ENCODE results near the gene NOPCHAP1. TPM values are rescaled to one million over a fixed set of nuclear protein-coding genes. Genes with fewer than 3 reads are reported as not detected.

NOPCHAP1 gene
- total and polyA plus RNA-seq, 2 of the 4 experiments (the other 2 are of a cell fraction): 5.6 to 9.3 TPM

GRCh38 chr12:104952816-104953215 is 33.3 kb upstream of the NOPCHAP1 start:
- Histone ChIP-seq H2BK20ac (ENCODE audit: low read depth, low read length) (no peak overlapping the region), H2BK15ac (ENCODE audit: low read depth, low read length) (no peak overlapping the region), H3K9me1 (ENCODE audit: insufficient read depth, low read length) (no peaks in the 10 kb centered on the region), H3K79me1 (ENCODE audit: low read depth in 1 of 2, low read length in 2 of 2) (no peaks in the 10 kb centered on the region), H4K91ac (ENCODE audit: insufficient read depth, low read depth, low read length) (no peak overlapping the region), H3K9ac (ENCODE audit: low read depth, low read length) (no peak overlapping the region), H2AFZ (replicated peaks; ENCODE audit: low read length, poor library complexity) (no peak overlapping the region), H3K4me1 (ENCODE audit: control insufficient read depth, insufficient read depth, low read length) (no peaks in the 10 kb centered on the region), H3K27ac (ENCODE audit: insufficient read depth, low read length) (no peak overlapping the region), H2AK5ac (ENCODE audit: low read depth, low read length) (no peak overlapping the region), H3K18ac (ENCODE audit: low read depth, low read length) (no peak overlapping the region), H3K4me2 (ENCODE audit: low read depth, low read length) (no peak overlapping the region), H4K8ac (ENCODE audit: low read depth in 2 of 2, low read length in 2 of 2) (no peak overlapping the region), H2BK5ac (ENCODE audit: low read depth, low read length, poor library complexity, severe bottlenecking) (no peak overlapping the region), H3K4ac (ENCODE audit: low read depth, low read length) (no peak overlapping the region), H4K5ac (ENCODE audit: low read depth, low read length) (no peak overlapping the region), H2AK9ac (replicated peaks; ENCODE audit: low read depth, low read length, poor library complexity) (no peak overlapping the region), H4K20me1 (ENCODE audit: insufficient read depth, low read length) (no peaks in the 10 kb centered on the region), H3K23ac (ENCODE audit: low read depth, low read length) (no peak overlapping the region), H3K4me3 (ENCODE audit: insufficient read depth, low read depth, low read length) (no peak overlapping the region), H2BK120ac (ENCODE audit: low read depth, low read length) (no peak overlapping the region), H3K9me3 (ENCODE audit: control insufficient read depth, insufficient read depth, low read length) (no peaks in the 10 kb centered on the region), H3K14ac (replicated peaks; ENCODE audit: low read depth, low read length) (no peak overlapping the region), H3K36me3 (ENCODE audit: control insufficient read depth, insufficient read depth, low read length) (no peaks in the 10 kb centered on the region), H3K56ac (ENCODE audit: extremely low read depth, insufficient read depth, low read length) (no peak overlapping the region), H3K27me3 (ENCODE audit: control insufficient read depth, insufficient read depth, low read length) (peaks cover 30% of the 10 kb centered on the region)
- TF ChIP-seq SMC3 (IDR thresholded peaks at IDR 0.05; ENCODE audit: low read depth, low read length): no peak
- TF ChIP-seq USF2 (IDR thresholded peaks at IDR 0.05; ENCODE audit: low read depth, low read length): no peak
- no peak for TF ChIP-seq MAFK (IDR thresholded peaks at IDR 0.05; ENCODE audit: low read depth, low read length)
- TF ChIP-seq BHLHE40 (IDR thresholded peaks at IDR 0.05; ENCODE audit: low read depth, low read length): no peak
- TF ChIP-seq MXI1 (IDR thresholded peaks at IDR 0.05; ENCODE audit: borderline replicate concordance, low read depth, low read length): no peak
- TF ChIP-seq RAD21 (IDR thresholded peaks at IDR 0.05; ENCODE audit: low read length): no peak
- TF ChIP-seq CEBPB (IDR thresholded peaks at IDR 0.05; ENCODE audit: low read depth, low read length): no peak
- no peak for TF ChIP-seq MAZ (IDR thresholded peaks at IDR 0.05; ENCODE audit: borderline replicate concordance, low read depth, low read length)
- no peak for TF ChIP-seq RFX5 (IDR thresholded peaks at IDR 0.05; ENCODE audit: low read depth, low read length)
- no peak for TF ChIP-seq NFE2L2 (IDR thresholded peaks at IDR 0.05; ENCODE audit: low read depth, low read length)
- no peak for TF ChIP-seq FOS (IDR thresholded peaks at IDR 0.05; ENCODE audit: low read depth, low read length)
- no peak for TF ChIP-seq POLR2A (IDR thresholded peaks at IDR 0.05; ENCODE audit: low read depth, low read length)
- TF ChIP-seq ELK1 (IDR thresholded peaks at IDR 0.05; ENCODE audit: borderline replicate concordance, low read depth, low read length): no peak
- no peak for TF ChIP-seq CHD1 (IDR thresholded peaks at IDR 0.05; ENCODE audit: low read depth, low read length)
- no peak for TF ChIP-seq RCOR1 (IDR thresholded peaks at IDR 0.05; ENCODE audit: insufficient replicate concordance, low read length)
- TF ChIP-seq CTCF (conservative IDR thresholded peaks at IDR 0.05; ENCODE audit: low read depth, low read length): no peak
- dilution Hi-C loops (cut with HindIII; ENCODE audit: low sequenced_read_pairs, unreplicated experiment) (no loop called here), in situ Hi-C loops (cut with MboI; ENCODE audit: low sequenced_read_pairs) (no loop called here), intact Hi-C loops (cut with micrococcal nuclease) (no loop called here)
- no CpG with 5 or more reads among the region's 3 CpGs for WGBS, 2 experiments (ENCODE audit: extremely low coverage in 2 of 2, insufficient read length in 1 of 2)
- BruUV-seq (replicated peaks): no TSS peak
- ATAC-seq (ENCODE audit: low read depth) (no peak), DNase-seq (no peak)
- ChIA-PET POLR2A (ENCODE audit: unreplicated experiment) (no interaction called here), CTCF (no interaction called here)

Data from IMR-90 (cell line).